WTC11 (cell line): ENCODE measurements around the gene SLCO6A1. TPM values are rescaled to one million over a fixed set of nuclear protein-coding genes. Genes with fewer than 3 reads are reported as not detected.

Experiments used
- ATAC-seq: fragments of 200-7000 bp; cut with Tn5 transposase; 2 replicates; pipeline ENCODE4 v1.10.0; 2021; ENCODE audit warnings: mild to moderate bottlenecking, moderate library complexity
- CTCF ChIA-PET: fragments of 300-600 bp; sonication (Branson Sonifier 250); formaldehyde crosslinking; loops from one replicate; lab custom pipeline; 2021; ENCODE audit warnings: antibody characterized with exemption; lab: Charles Lee
- POLR2A ChIA-PET: fragments of 350-600 bp; sonication (Branson Sonifier 250); formaldehyde crosslinking; loops from one replicate; lab custom pipeline; 2021; ENCODE audit warnings: antibody characterized with exemption; lab: Charles Lee
- DNase-seq: peaks from one replicate; pipeline ENCODE4 v3.0.0; 2021; ENCODE audit warnings: low spot score
- H3K27ac Mint-ChIP-seq: 2 replicates; pipeline ENCODE4 v1.8.0; 2021; ENCODE audit warnings: mixed read lengths
- H3K27me3 Mint-ChIP-seq: 2 replicates; pipeline ENCODE4 v1.8.0; 2021; ENCODE audit warnings: low read depth, mild to moderate bottlenecking, moderate library complexity, mixed read lengths
- H3K36me3 Mint-ChIP-seq: 2 replicates; pipeline ENCODE4 v1.8.0; 2021; ENCODE audit warnings: mixed read lengths
- H3K4me1 Mint-ChIP-seq: 2 replicates; pipeline ENCODE4 v1.8.0; 2022; ENCODE audit warnings: mixed read lengths
- H3K4me3 Mint-ChIP-seq: 2 replicates; pipeline ENCODE4 v1.8.0; 2021; ENCODE audit warnings: mild to moderate bottlenecking, moderate library complexity, mixed read lengths
- H3K9me3 Mint-ChIP-seq: 2 replicates; pipeline ENCODE4 v1.8.0; 2021; ENCODE audit warnings: mixed read lengths
- CREM ChIP-seq: sonication (generic); formaldehyde crosslinking; IDR thresholded peaks from 2 replicates; pipeline ENCODE4 v1.8.1; 2022; ENCODE audit warnings: mild to moderate bottlenecking, missing genetic modification reagents, moderate library complexity
- E2F1 ChIP-seq: sonication (generic); formaldehyde crosslinking; IDR thresholded peaks from 2 replicates; pipeline ENCODE4 v1.8.0; 2022; ENCODE audit warnings: mild to moderate bottlenecking, missing genetic modification reagents
- EMX1 ChIP-seq: fragments of 250-450 bp; sonication (Bioruptor Pico); IDR thresholded peaks from 2 replicates; pipeline ENCODE4 v1.8.0; 2021; ENCODE audit warnings: mild to moderate bottlenecking
- FOXK1 ChIP-seq: sonication (generic); formaldehyde crosslinking; IDR thresholded peaks from 2 replicates; pipeline ENCODE4 v1.8.0; 2022; ENCODE audit warnings: mild to moderate bottlenecking, moderate library complexity, missing genetic modification reagents
- GABPB1 ChIP-seq: sonication (generic); formaldehyde crosslinking; IDR thresholded peaks from 2 replicates; pipeline ENCODE4 v1.8.1; 2023; ENCODE audit warnings: mild to moderate bottlenecking, missing genetic modification reagents
- GTF2I ChIP-seq: fragments of 250-450 bp; sonication (Bioruptor Pico); conservative IDR thresholded peaks from 2 replicates; pipeline ENCODE4 v1.4.0; 2021; ENCODE audit warnings: mild to moderate bottlenecking
- JAZF1 ChIP-seq: fragments of 250-450 bp; sonication (Bioruptor Pico); IDR thresholded peaks from 2 replicates; pipeline ENCODE4 v1.9.0; 2021; ENCODE audit warnings: moderate library complexity, mild to moderate bottlenecking, inconsistent platforms
- JUN ChIP-seq: sonication (generic); formaldehyde crosslinking; IDR thresholded peaks from 2 replicates; pipeline ENCODE4 v1.8.0; 2023; ENCODE audit warnings: mild to moderate bottlenecking, missing genetic modification reagents
- MLX ChIP-seq: sonication (generic); formaldehyde crosslinking; IDR thresholded peaks from 2 replicates; pipeline ENCODE4 v1.8.1; 2023; ENCODE audit warnings: mild to moderate bottlenecking, missing genetic modification reagents, moderate library complexity
- NR2C2 ChIP-seq: sonication (generic); formaldehyde crosslinking; IDR thresholded peaks from 2 replicates; pipeline ENCODE4 v1.8.0; 2022; ENCODE audit warnings: mild to moderate bottlenecking, missing genetic modification reagents
- TCF7 ChIP-seq: sonication (generic); formaldehyde crosslinking; IDR thresholded peaks from 2 replicates; pipeline ENCODE4 v1.8.0; 2022; ENCODE audit warnings: mild to moderate bottlenecking, low read depth, missing genetic modification reagents, moderate library complexity
- TEAD1 ChIP-seq: sonication (generic); formaldehyde crosslinking; IDR thresholded peaks from 2 replicates; pipeline ENCODE4 v1.8.0; 2022; ENCODE audit warnings: mild to moderate bottlenecking, missing genetic modification reagents
- TP53 ChIP-seq: sonication (generic); formaldehyde crosslinking; IDR thresholded peaks from 2 replicates; pipeline ENCODE4 v1.8.1; 2023; ENCODE audit warnings: mild to moderate bottlenecking, missing genetic modification reagents
- USF2 ChIP-seq: sonication (generic); formaldehyde crosslinking; IDR thresholded peaks from 2 replicates; pipeline ENCODE4 v1.8.1; 2023; ENCODE audit warnings: mild to moderate bottlenecking, missing genetic modification reagents, moderate library complexity
- ZBTB43 ChIP-seq: sonication (generic); formaldehyde crosslinking; IDR thresholded peaks from 2 replicates; pipeline ENCODE4 v1.8.1; 2023; ENCODE audit warnings: mild to moderate bottlenecking, missing genetic modification reagents
- ZNF121 ChIP-seq: sonication (generic); formaldehyde crosslinking; IDR thresholded peaks from 2 replicates; pipeline ENCODE4 v1.8.0; 2023; ENCODE audit warnings: missing genetic modification reagents
- ZNF138 ChIP-seq: sonication (generic); formaldehyde crosslinking; conservative IDR thresholded peaks from 2 replicates; pipeline ENCODE4 v1.8.1; 2022; ENCODE audit warnings: mild to moderate bottlenecking, moderate library complexity, missing genetic modification reagents
- ZNF219 ChIP-seq: sonication (generic); formaldehyde crosslinking; IDR thresholded peaks from 2 replicates; pipeline ENCODE4 v1.8.0; 2023; ENCODE audit warnings: missing genetic modification reagents, mild to moderate bottlenecking, borderline replicate concordance
- ZNF416 ChIP-seq: fragments of 250-450 bp; sonication (Bioruptor Pico); IDR thresholded peaks from 2 replicates; pipeline ENCODE4 v1.9.0; 2021; ENCODE audit warnings: mild to moderate bottlenecking, inconsistent platforms
- ZNF423 ChIP-seq: fragments of 250-450 bp; sonication (Bioruptor Pico); IDR thresholded peaks from 2 replicates; pipeline ENCODE4 v2.1.2; 2022; ENCODE audit warnings: mild to moderate bottlenecking, moderate library complexity
- ZNF425 ChIP-seq: fragments of 250-450 bp; sonication (Bioruptor Pico); conservative IDR thresholded peaks from 2 replicates; pipeline ENCODE4 v1.9.0; 2021; ENCODE audit warnings: mild to moderate bottlenecking
- ZNF512 ChIP-seq: sonication (generic); formaldehyde crosslinking; IDR thresholded peaks from 2 replicates; pipeline ENCODE4 v1.8.1; 2022; ENCODE audit warnings: missing genetic modification reagents, borderline replicate concordance
- ZNF671 ChIP-seq: fragments of 250-450 bp; sonication (Bioruptor Pico); IDR thresholded peaks from 2 replicates; pipeline ENCODE4 v1.8.0; 2021; ENCODE audit warnings: mild to moderate bottlenecking
- total RNA-seq: library from RNA; stranded (reverse); gene quantifications from 3 replicates; pipeline ENCODE4 v1.2.3, GENCODE V29; 2021

Gene SLCO6A1
- total RNA-seq, 1 experiment from 2014 or later: 0.42 TPM

- no peak for ATAC-seq
- Mint-ChIP-seq H3K4me1 (peaks cover 9% of the 10 kb centered on the region; the same call in 1 of the 2 replicates), H3K27me3 (no peaks in the 10 kb centered on the region), H3K9me3 (peaks cover 17% of the 10 kb centered on the region), H3K36me3 (no peaks in the 10 kb centered on the region), H3K27ac (no peak overlapping the region), H3K4me3 (no peak overlapping the region)
- POLR2A ChIA-PET: no interaction called here
- no peak for DNase-seq
- CTCF ChIA-PET: interaction anchor here (1.2 kb wide), 1 partner anchor 15 kb away, joined by 4 read pairs; no protein-coding TSS in a partner anchor
- TF ChIP-seq ZBTB43 (CRISPR knock-in tag) (no peak), USF2 (CRISPR knock-in tag) (no peak), TP53 (CRISPR knock-in tag) (no peak), ZNF121 (no peak), ZNF219 (CRISPR knock-in tag) (no peak), JAZF1 (no peak), EMX1 (CRISPR knock-in tag) (no peak), GTF2I (no peak), ZNF671 (CRISPR knock-in tag) (no peak), GABPB1 (CRISPR knock-in tag) (no peak), TCF7 (no peak), ZNF416 (CRISPR knock-in tag) (no peak), CREM (CRISPR knock-in tag) (no peak), MLX (CRISPR knock-in tag) (no peak), JUN (CRISPR knock-in tag) (no peak), FOXK1 (CRISPR knock-in tag) (no peak), NR2C2 (CRISPR knock-in tag) (no peak), ZNF425 (CRISPR knock-in tag) (no peak)
Observed at GRCh38 chr5:102539562-102539961, 40.8 kb upstream of the SLCO6A1 start.

- no peaks in the 10 kb centered on the region for H3K27me3 Mint-ChIP-seq
- no peak overlapping the region for H3K4me3 Mint-ChIP-seq
- peaks cover 9% of the 10 kb centered on the region; the same call in 1 of the 2 replicates for H3K4me1 Mint-ChIP-seq
- H3K36me3 Mint-ChIP-seq: no peaks in the 10 kb centered on the region
- TF ChIP-seq ZNF423 (no peak), ZNF425 (CRISPR knock-in tag) (no peak), ZNF219 (CRISPR knock-in tag) (no peak), ZNF512 (CRISPR knock-in tag) (no peak), NR2C2 (CRISPR knock-in tag) (no peak), ZNF138 (CRISPR knock-in tag) (no peak), E2F1 (CRISPR knock-in tag) (no peak), TEAD1 (no peak), MLX (CRISPR knock-in tag) (no peak)
- no peak overlapping the region; the same call in 1 of the 2 replicates for H3K27ac Mint-ChIP-seq
- H3K9me3 Mint-ChIP-seq: peaks cover 16% of the 10 kb centered on the region
- DNase-seq (no peak), ATAC-seq (no peak)
- ChIA-PET POLR2A (no interaction called here), CTCF (interaction anchor here (1.0 to 1.6 kb wide), 3 partner anchors 13 to 144 kb away, joined by 3 to 4 read pairs (median 3); no protein-coding TSS in a partner anchor)
Observed at GRCh38 chr5:102537011-102537410, 38.2 kb upstream of the SLCO6A1 start.
